ENCODE measurements around the gene SLC35A2. TPM values are rescaled to one million over a fixed set of nuclear protein-coding genes. Genes with fewer than 3 reads are reported as not detected.

SLC35A2 gene
- total RNA-seq, 1 experiment from 2014 or later, result 27.9 TPM

DNA sequence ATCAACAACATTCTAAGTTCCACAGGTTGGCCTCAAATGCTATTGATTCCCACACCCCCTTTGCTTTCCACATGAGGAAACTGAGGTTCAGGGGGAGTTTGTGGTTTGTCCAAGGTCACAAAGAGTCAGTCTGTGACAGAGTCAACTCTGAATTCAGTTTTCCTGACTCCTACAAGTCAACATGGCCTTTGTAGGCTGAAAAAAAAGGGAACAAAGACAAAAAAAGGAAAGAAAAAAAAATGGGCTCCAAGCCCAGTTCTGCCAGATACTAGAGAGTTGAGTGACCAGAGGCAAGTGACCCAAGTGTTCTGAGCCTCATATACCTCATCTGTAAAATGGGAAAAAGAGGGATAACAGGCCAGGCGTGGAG, 23.8 kb upstream of the SLC35A2 start:
- in situ Hi-C loops (cut with HindIII; ENCODE audit: low pct_unique_long_range_greater_than_20kb, low sequenced_read_pairs), result no loop called here
- DNase-seq (ENCODE audit: low read depth, low spot score), result no peak

DNA sequence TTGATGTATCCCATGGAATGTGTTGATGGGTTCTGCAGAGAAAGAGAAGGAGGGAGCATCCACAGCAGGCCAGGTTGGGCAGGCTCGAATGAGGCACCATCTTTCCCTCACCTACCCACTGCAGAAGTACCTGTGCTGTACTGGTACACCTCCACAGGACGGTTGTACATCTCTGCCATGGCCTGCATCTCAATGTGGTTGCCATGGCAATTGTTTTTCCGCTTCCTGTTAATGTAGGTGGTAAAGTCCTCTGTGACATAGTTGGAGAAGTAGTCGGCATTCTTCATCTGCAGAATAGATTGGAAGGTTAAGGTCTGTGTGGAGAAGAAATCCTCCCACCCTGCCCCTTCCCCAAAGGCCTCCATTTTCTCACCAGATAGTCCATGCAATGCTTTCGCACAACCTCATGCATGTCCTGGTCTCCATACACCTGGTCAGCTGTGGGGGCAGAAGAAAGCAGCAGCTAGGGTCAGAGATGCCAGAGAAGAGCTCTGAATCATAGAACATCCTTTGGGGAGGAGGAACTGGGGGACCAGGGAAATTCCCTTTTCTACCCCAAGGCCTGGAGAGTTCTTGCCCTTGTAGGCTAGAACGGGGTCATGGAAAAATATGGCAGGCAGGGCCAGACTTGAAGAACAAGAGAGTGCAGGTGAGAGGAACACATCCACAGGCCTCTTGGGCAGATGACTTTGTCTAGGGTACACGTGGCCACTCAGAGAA, 23.3 kb upstream of the SLC35A2 start:
- in situ Hi-C loops (cut with HindIII; ENCODE audit: low pct_unique_long_range_greater_than_20kb, low sequenced_read_pairs), result no loop called here

DNA sequence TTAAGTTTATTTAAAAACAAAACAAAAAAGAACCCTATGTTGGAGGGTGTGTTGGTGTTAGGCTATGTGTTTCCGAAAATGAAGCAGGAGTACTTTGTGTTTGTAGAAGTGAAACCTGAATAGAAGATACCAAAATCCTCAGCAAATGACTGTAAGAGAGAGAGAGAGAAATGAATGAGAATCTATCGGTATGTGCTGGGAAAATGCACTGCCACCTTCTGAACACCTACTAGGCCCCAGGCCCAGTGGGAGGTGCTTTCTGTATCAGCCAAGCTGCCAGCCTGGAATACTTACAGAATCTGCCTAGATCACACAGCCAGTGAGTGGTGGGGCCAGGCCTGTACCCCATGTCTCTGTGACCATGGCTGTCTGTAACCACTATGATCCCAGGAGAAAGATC, 22.3 kb upstream of the SLC35A2 start:
- in situ Hi-C loops (cut with HindIII; ENCODE audit: low pct_unique_long_range_greater_than_20kb, low sequenced_read_pairs), result no loop called here

More for the DNA sequence above, 23.3 kb upstream of the SLC35A2 start:
- DNase-seq (ENCODE audit: low read depth, low spot score), result no peak

DNA sequence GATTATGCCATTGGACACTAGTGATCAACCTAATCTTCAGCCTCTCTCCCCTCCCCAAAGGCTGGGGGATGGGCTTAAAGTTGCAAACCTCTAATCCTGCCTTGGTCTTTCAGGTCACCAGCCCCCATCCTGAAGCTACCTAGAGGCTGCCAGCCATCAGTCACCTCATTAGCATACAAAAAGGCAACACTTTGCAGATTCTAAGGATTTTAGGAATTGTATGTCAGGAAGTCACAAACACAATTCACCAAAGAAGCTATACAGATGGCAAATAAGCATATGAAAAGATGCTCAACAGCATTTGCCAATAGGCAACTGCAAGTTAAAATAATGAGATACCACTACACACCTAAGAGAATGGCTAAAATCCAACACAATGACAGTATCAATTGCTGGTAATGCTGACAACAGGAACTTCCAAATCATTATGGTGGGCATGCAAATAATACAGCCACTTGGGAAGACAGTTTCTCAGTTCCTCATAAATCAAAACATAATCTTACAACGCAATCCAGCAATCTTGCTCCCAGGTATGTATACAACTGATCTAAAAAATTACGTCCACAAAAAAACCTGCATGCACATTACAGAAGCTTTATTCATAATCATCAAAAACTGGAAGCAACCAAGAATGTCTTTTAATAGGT, 16.4 kb upstream of the SLC35A2 start:
- no peak for DNase-seq (ENCODE audit: low read depth, low spot score)
- in situ Hi-C loops (cut with HindIII; ENCODE audit: low pct_unique_long_range_greater_than_20kb, low sequenced_read_pairs), result no loop called here

More for the DNA sequence above, 22.3 kb upstream of the SLC35A2 start:
- DNase-seq (ENCODE audit: low read depth, low spot score), result no peak

DNA sequence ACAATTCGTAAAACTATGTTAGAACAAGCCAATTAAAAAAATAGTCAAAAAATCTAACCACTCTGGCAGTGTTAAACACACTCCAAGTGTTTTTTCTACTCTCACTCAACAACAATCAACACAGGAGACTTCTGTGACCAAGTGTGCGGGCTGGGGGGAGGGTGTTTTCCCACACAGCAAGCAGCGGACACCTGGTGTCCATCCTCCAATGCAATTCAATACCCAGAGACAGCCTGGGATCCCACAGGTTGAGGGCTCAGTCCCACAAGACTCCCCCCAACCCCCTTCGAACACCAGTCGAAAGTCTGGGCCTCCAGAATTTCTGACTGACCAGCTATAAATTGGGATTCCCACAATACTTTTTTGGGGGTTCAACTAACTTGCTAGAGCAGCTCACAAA, 15.7 kb upstream of the SLC35A2 start:
- in situ Hi-C loops (cut with HindIII; ENCODE audit: low pct_unique_long_range_greater_than_20kb, low sequenced_read_pairs), result no loop called here
- no peak for DNase-seq (ENCODE audit: low read depth, low spot score)

DNA sequence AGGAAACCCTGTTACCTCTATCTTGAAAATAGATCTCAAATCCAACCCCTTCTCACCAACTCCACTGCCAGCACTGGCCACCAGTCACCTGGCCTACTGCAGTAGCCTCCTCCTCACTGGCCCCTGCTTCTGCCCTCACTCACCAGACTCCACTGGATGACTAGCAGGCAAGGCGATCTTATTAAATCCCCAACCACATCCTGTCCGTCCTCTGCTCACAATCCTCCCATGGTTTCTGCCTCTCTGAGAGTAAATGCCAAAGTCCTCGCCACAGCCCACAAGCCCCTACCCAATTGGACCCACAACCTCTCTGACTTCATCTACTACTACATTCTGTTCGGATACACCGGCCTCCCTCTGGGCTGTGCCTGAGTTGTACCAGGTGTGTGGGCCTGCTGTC, 12.8 kb upstream of the SLC35A2 start:
- in situ Hi-C loops (cut with HindIII; ENCODE audit: low pct_unique_long_range_greater_than_20kb, low sequenced_read_pairs), result no loop called here
- DNase-seq (ENCODE audit: low read depth, low spot score), result no peak

DNA sequence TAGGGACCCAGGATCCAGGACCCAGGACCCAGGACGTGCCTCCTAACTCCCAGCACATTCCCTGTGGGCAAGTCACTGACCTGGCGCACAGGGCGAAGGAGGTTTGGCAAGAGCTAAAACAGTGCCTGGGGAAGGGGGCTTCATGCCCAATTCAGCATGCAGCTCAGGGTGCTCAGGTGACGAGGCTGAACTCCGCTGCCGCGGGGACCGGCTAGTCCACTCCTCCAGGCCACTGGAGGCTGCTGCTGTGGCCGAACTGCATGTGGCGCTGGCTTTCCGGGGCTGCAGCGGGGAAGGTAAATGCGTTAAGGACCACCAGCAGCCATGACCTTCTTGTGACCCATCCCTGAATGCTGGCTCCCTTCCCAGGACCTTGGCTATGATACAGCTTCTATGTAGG, 12.3 kb upstream of the SLC35A2 start:
- in situ Hi-C loops (cut with HindIII; ENCODE audit: low pct_unique_long_range_greater_than_20kb, low sequenced_read_pairs), result no loop called here
- DNase-seq (ENCODE audit: low read depth, low spot score), result no peak

DNA sequence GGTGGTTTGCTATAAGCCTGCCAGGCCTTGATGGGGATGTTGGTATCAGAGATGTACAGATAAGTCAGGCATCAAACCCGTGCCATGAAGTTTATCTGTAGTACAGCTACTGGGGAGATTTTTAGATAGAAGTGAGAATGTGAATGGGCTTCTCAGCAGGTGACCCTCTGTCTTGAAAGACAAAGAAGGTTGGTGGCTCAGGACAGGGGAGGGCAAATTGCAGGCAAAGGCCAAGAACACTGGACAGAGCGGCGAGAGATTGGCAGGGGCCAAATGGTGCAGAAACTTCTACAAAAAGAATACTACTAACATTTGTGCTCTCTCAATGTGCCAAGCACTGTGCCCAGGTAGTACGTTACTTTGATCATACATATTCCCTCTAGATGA, 9.3 kb upstream of the SLC35A2 start:
- no peak for DNase-seq (ENCODE audit: low read depth, low spot score)
- in situ Hi-C loops (cut with HindIII; ENCODE audit: low pct_unique_long_range_greater_than_20kb, low sequenced_read_pairs), result no loop called here

DNA sequence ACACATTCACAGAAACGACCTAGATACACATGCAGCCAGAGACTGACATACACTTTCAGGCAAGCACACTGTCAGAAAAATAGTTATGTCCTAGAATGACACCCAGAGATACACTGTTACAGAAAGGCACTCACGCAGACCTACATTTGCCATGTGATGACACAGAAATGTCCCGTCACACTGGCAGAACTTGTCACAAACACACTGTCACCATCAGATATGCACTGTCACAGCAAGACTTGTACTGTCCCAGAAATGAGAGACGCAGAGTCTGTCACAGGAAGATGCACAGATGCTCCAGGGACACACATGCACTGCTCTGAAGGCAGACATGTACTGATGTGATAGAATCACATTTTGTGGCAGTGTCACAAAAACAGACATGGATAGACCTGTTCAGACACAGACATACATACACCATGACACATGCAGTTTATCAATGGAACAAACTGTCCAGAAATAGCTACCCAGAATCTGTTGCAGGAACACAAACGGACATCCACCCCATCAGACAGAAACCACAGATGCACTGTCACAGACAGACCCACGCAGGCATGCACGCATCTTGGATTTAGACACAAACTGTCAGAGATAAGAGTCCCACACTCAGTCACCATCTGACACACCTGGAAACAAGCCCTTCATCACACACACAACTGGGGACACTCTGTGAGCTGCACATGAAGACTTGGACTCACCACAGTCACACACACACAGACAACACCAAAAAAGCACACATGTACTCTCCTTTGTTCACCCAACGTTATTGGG, 8.7 kb upstream of the SLC35A2 start:
- in situ Hi-C loops (cut with HindIII; ENCODE audit: low pct_unique_long_range_greater_than_20kb, low sequenced_read_pairs), result no loop called here
- no peak for DNase-seq (ENCODE audit: low read depth, low spot score)

DNA sequence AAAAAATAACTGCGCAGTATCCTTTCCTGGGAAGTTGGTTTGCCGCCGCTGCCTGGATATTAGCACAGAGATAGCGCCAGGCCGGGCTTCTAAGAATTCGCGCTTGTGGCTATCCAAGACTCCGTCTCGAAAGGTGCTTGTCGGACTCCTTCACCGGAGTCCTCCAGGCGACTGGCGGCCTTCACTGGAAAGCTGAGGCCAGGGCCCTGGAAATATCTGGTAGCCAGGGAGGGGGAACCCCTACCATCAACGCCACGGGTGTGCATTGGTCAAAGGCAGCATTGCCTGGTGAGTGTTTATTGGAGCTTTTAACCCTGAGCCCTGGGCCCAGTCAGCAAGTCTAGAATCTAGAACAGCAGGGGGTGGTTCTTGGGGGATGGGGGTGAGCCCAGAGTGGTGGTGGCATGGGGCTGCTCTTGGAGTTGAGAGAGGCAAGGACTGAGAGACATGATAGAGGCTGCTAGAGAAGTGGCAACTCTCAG, 8.0 kb upstream of the SLC35A2 start:
- no peak for DNase-seq (ENCODE audit: low read depth, low spot score)
- in situ Hi-C loops (cut with HindIII; ENCODE audit: low pct_unique_long_range_greater_than_20kb, low sequenced_read_pairs), result no loop called here

DNA sequence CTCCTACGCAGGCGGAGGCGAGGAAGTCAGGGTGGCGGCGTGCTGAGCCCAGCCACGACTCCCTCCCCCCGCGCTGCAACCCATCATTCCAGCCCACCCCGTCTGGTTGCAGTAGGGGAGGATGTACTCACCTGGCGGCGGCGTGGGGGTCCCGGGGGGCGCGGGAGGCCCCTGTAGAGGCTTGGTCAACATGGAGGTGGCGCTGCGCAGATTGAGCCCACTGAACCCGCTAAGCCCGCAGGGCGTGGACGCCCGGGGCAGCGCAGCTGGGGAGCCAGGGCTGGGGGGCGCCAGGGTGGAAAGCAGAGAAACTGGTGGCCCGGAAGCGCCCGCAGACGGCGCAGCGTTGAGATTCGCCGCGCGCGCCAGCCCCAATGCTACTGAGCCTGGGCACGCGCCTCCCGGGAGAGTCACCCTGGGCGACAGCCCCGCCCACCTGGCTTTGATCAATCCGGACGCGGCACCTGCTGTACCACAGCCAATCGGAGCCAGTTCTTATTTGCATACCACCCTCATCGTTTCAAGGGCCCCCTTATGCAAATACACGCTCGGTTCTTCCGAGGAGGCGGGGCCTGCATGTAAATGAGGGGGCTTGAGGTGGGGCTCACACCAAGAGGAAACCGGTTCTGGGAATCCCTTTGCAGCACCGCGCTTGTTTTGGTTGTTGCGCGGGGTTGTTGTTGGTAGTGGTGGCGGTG, 7.3 kb upstream of the SLC35A2 start, which contains the start of gene PIM2:
TSS of gene PIM2 (minus strand) at position 382 of the 698 bp plus-strand sequence. CDS start at position 192, 190 bp downstream.
- DNase-seq (ENCODE audit: low read depth, low spot score), result peak; percentile 87
- in situ Hi-C loops (cut with HindIII; ENCODE audit: low pct_unique_long_range_greater_than_20kb, low sequenced_read_pairs), result no loop called here

DNA sequence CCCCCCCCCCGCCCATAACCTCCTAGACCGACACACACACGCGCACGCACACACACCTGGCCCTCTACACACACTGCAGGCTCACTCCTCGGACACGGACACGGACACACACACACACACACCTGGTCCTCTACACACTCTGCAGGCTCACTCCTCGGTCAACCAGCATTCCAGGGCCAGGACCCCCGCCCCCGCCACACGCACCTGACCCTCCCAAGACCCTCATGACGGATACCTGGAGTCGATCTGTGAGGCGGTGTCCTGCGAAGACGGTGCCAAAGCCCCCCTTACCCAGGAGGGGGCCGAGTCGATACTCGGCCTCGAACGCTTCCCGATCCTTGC, 6.8 kb upstream of the SLC35A2 start:
- in situ Hi-C loops (cut with HindIII; ENCODE audit: low pct_unique_long_range_greater_than_20kb, low sequenced_read_pairs), result no loop called here
- DNase-seq (ENCODE audit: low read depth, low spot score), result no peak

DNA sequence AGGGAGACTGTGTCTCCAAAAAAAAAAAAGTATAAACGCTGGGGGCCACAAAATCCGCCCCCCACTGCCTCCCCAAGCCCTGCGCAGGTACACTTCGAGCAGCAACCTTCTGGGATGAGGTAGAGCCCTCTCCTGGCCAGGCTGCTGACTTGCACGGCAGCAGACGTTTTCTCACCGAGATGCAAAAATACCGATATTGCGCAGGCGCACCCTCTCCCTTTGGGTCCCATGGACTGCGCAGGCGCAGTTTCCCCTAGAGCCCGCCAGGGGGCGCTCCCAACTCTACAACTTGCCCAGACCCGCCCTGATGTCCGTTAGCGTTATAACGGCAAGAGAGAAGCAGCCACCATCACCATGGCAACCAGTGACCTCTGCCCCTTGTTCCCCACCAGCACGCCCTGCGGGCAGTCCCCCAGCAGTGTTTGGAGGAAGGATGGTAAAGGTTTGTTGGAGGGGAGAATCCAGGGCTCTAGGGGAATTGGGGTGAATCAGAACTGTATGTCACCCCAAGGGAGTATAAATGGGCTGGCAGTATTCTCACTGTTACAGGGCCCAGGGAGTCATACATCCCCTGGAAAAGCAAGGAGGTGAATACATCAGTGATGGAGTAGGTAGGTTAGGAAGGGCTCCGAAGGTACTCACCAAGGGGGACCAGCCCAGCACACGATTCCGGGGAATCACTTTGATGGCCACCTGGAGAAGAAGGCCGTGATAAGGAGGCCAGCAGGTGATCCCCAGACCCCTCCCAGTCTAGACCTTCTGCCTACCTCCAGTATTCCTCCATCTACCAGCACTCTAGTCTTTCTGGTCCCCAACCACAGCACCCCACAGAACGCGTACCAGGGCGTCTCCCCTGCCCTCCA, 5.9 kb upstream of the SLC35A2 start:
- DNase-seq (ENCODE audit: low read depth, low spot score), result peak; percentile 90
- in situ Hi-C loops (cut with HindIII; ENCODE audit: low pct_unique_long_range_greater_than_20kb, low sequenced_read_pairs), result no loop called here

DNA sequence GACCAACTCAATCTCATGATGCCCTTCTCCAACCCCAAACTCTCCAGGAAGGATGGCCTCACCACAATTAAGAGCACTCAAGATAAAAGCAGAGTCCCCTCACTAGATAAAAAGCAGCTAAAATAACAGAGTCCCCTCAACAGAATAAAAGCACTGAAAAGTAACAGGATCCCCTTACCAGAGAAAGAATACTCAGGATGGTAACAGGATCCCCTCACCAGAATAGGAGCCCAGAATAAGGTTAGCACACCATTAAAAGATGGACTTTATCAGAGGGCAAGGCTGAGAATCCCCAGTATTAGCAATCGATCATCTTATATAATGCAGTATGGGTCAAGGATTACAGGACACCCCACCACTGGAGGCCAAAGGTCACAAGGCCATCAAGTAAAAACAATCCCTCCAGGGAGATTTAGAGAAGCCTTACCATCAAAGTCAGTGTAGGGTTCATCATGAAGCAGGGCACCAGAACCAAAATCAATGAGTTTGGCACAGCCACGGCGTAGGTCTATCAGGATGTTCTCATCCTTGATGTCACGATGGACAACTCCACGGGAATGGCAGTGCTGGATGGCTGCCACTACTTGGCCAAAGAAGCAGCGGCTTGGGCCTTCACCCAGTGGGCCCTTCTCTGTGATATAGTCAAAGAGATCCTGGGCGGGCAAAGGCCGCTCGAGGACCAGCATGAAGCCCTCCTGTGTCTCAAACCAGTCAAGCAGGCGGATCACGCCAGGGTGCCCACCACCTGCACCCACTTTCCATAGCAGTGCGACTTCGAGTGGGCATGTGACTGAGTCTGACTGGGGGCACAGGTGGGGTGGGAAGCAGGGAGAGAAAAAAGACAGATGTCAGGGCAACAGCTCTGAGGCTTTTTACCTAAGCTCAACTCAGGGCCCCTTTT, 3.4 kb upstream of the SLC35A2 start:
- no peak for DNase-seq (ENCODE audit: low read depth, low spot score)
- in situ Hi-C loops (cut with HindIII; ENCODE audit: low pct_unique_long_range_greater_than_20kb, low sequenced_read_pairs), result no loop called here

DNA sequence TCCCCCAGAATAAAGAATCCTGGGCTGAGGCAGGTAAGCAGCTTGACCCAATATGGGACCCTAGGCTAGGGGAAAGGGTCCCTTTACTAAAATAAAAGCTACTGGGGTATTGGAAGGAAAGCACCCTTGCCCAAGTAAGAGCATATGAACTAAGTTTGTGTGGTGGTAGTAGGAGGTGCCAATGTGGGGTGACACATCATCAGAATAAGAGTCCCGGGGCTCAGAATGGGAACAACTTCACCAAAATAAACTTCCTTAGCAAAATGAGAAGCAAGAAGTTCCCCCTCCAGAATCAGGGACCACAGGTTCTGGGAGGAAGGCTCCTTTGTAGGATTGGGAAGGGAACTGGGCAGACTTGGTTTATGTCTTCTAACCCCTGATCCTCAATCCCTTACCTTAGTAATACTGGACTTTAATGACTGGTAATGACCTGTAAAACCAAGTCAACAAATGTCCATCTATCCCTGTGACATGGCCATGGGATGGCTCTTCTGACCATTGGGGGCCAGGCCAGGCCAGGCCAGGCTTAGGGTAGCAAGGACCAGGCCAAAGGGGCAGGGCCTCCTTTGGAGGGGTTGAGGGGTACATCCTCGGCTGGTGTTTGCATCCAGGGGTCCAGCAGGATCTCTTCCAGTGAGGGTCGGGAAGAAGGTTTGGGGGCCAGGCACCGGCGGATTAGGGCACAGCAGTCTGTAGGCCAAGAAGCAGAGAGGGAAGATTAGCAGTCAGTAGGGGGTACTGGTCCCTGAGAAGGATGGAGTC, 2.3 kb upstream of the SLC35A2 start:
- in situ Hi-C loops (cut with HindIII; ENCODE audit: low pct_unique_long_range_greater_than_20kb, low sequenced_read_pairs), result no loop called here
- DNase-seq (ENCODE audit: low read depth, low spot score), result no peak
